ENCODE measurements around the gene ACOT7.

- TF ChIP-seq EZH2 (IDR thresholded peaks at IDR 0.05; ENCODE audit: low read length, unreplicated experiment) = no peak
- TF ChIP-seq CTCF (conservative IDR thresholded peaks at IDR 0.05; ENCODE audit: low read depth, low read length) = no peak
- no peak for TF ChIP-seq EZH2phosphoT487 (IDR thresholded peaks at IDR 0.05; ENCODE audit: borderline replicate concordance, low read length)
Measured at GRCh38 chr1:6239213-6239752, 154.3 kb downstream of the ACOT7 start.

Measured in PC-3 (cell line).